ENCODE measurements around the gene SUGP2. TPM values are rescaled to one million over a fixed set of nuclear protein-coding genes. Genes with fewer than 3 reads are reported as not detected.

SUGP2 gene
- total and polyA plus RNA-seq, 2 experiments from 2014 or later, result 102 to 109 TPM

DNA sequence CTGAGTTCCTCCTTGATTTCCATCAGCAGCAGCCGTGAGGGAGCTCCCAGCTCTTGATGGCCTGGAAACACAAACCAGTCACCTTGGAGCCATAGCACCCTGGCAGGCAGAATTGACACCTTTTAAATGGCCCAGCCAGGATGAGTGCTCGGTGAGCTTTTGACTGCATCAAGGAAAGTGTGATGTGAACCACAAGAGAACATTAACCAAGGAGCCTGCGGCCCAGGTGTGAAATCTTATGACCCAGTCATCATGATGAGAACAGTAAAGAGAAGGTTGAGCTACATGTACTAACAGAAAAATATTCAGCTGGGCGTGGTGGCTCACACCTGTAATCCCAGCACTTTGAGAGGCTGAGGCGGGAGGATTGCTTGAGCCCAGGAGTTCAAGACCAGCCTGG lies 22.8 kb downstream of the SUGP2 start:
- Histone ChIP-seq H3K9me2 (ENCODE audit: insufficient read depth) (no peaks in the 10 kb centered on the region), H3K4me2 (no peak overlapping the region), H3K36me3 (ENCODE audit: insufficient read depth) (peaks cover 56% of the 10 kb centered on the region), H4K20me1 (replicated peaks; ENCODE audit: insufficient read depth) (peaks cover 22% of the 10 kb centered on the region), H3K79me2 (replicated peaks; ENCODE audit: insufficient read depth) (peaks cover 12% of the 10 kb centered on the region; the same call in 1 of the 2 replicates), H3K4me1 (ENCODE audit: insufficient read depth) (no peaks in the 10 kb centered on the region), H2AFZ (no peak overlapping the region), H3K27me3 (ENCODE audit: insufficient read depth) (no peaks in the 10 kb centered on the region), H3K4me3 (no peak overlapping the region), H3K27ac (ENCODE audit: low read depth) (no peak overlapping the region), H3F3A (replicated peaks; ENCODE audit: low read depth) (0 out of 2 replicates have a peak, but pooled peaks cover 10% of the 10 kb centered on the region)
- TF ChIP-seq REST (IDR thresholded peaks at IDR 0.05; ENCODE audit: unreplicated experiment), result no peak
- TF ChIP-seq NANOG (IDR thresholded peaks at IDR 0.05; ENCODE audit: borderline replicate concordance), result no peak
- TF ChIP-seq JUNB (IDR thresholded peaks at IDR 0.05; ENCODE audit: unreplicated experiment), result no peak
- TF ChIP-seq, protein P1, sequence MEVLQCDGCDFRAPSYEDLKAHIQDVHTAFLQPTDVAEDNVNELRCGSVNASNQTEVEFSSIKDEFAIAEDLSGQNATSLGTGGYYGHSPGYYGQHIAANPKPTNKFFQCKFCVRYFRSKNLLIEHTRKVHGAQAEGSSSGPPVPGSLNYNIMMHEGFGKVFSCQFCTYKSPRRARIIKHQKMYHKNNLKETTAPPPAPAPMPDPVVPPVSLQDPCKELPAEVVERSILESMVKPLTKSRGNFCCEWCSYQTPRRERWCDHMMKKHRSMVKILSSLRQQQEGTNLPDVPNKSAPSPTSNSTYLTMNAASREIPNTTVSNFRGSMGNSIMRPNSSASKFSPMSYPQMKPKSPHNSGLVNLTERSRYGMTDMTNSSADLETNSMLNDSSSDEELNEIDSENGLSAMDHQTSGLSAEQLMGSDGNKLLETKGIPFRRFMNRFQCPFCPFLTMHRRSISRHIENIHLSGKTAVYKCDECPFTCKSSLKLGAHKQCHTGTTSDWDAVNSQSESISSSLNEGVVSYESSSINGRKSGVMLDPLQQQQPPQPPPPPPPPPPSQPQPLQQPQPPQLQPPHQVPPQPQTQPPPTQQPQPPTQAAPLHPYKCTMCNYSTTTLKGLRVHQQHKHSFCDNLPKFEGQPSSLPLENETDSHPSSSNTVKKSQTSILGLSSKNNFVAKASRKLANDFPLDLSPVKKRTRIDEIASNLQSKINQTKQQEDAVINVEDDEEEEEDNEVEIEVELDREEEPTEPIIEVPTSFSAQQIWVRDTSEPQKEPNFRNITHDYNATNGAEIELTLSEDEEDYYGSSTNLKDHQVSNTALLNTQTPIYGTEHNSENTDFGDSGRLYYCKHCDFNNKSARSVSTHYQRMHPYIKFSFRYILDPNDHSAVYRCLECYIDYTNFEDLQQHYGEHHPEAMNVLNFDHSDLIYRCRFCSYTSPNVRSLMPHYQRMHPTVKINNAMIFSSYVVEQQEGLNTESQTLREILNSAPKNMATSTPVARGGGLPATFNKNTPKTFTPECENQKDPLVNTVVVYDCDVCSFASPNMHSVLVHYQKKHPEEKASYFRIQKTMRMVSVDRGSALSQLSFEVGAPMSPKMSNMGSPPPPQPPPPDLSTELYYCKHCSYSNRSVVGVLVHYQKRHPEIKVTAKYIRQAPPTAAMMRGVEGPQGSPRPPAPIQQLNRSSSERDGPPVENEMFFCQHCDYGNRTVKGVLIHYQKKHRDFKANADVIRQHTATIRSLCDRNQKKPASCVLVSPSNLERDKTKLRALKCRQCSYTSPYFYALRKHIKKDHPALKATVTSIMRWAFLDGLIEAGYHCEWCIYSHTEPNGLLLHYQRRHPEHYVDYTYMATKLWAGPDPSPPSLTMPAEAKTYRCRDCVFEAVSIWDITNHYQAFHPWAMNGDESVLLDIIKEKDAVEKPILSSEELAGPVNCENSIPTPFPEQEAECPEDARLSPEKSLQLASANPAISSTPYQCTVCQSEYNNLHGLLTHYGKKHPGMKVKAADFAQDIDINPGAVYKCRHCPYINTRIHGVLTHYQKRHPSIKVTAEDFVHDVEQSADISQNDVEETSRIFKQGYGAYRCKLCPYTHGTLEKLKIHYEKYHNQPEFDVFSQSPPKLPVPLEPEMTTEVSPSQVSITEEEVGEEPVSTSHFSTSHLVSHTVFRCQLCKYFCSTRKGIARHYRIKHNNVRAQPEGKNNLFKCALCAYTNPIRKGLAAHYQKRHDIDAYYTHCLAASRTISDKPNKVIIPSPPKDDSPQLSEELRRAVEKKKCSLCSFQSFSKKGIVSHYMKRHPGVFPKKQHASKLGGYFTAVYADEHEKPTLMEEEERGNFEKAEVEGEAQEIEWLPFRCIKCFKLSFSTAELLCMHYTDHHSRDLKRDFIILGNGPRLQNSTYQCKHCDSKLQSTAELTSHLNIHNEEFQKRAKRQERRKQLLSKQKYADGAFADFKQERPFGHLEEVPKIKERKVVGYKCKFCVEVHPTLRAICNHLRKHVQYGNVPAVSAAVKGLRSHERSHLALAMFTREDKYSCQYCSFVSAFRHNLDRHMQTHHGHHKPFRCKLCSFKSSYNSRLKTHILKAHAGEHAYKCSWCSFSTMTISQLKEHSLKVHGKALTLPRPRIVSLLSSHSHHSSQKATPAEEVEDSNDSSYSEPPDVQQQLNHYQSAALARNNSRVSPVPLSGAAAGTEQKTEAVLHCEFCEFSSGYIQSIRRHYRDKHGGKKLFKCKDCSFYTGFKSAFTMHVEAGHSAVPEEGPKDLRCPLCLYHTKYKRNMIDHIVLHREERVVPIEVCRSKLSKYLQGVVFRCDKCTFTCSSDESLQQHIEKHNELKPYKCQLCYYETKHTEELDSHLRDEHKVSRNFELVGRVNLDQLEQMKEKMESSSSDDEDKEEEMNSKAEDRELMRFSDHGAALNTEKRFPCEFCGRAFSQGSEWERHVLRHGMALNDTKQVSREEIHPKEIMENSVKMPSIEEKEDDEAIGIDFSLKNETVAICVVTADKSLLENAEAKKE (CRISPR knock-in tag; IDR thresholded peaks at IDR 0.05), result no peak
- TF ChIP-seq, protein P2, sequence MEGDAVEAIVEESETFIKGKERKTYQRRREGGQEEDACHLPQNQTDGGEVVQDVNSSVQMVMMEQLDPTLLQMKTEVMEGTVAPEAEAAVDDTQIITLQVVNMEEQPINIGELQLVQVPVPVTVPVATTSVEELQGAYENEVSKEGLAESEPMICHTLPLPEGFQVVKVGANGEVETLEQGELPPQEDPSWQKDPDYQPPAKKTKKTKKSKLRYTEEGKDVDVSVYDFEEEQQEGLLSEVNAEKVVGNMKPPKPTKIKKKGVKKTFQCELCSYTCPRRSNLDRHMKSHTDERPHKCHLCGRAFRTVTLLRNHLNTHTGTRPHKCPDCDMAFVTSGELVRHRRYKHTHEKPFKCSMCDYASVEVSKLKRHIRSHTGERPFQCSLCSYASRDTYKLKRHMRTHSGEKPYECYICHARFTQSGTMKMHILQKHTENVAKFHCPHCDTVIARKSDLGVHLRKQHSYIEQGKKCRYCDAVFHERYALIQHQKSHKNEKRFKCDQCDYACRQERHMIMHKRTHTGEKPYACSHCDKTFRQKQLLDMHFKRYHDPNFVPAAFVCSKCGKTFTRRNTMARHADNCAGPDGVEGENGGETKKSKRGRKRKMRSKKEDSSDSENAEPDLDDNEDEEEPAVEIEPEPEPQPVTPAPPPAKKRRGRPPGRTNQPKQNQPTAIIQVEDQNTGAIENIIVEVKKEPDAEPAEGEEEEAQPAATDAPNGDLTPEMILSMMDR (conservative IDR thresholded peaks at IDR 0.05; ENCODE audit: low read depth in 2 of 2), result no peak
- no peak for TF ChIP-seq ETS1 (IDR thresholded peaks at IDR 0.05)
- no peak for TF ChIP-seq CREB1 (CRISPR knock-in tag; IDR thresholded peaks at IDR 0.05; ENCODE audit: low read depth)
- no peak for TF ChIP-seq EZH2 (IDR thresholded peaks at IDR 0.05; ENCODE audit: low read depth, unreplicated experiment)
- no peak for TF ChIP-seq POLR2AphosphoS5 (IDR thresholded peaks at IDR 0.05; ENCODE audit: low read depth)
- TF ChIP-seq ZNF114 (CRISPR knock-in tag; IDR thresholded peaks at IDR 0.05), result no peak
- TF ChIP-seq STAT1 (IDR thresholded peaks at IDR 0.05; ENCODE audit: unreplicated experiment), result no peak
- no peak for TF ChIP-seq EZH2phosphoT487 (IDR thresholded peaks at IDR 0.05; ENCODE audit: unreplicated experiment)
- no peak for TF ChIP-seq ZNF331 (CRISPR knock-in tag; IDR thresholded peaks at IDR 0.05; ENCODE audit: low read depth)
- DNase-seq (ENCODE audit: low spot score), result no peak
- H3K4me1 Mint-ChIP-seq, result no peaks in the 10 kb centered on the region
- H3K4me3 Mint-ChIP-seq, result no peak overlapping the region
- no peak overlapping the region for H3K27ac Mint-ChIP-seq
- no peaks in the 10 kb centered on the region for H3K9me3 Mint-ChIP-seq
- H3K36me3 Mint-ChIP-seq (ENCODE audit: low read depth), result peaks cover 73% of the 10 kb centered on the region
- H3K27me3 Mint-ChIP-seq (ENCODE audit: insufficient read depth, low read depth, poor library complexity), result peaks cover 2% of the 10 kb centered on the region
- no peak for ATAC-seq

Measured in GM23338 (cell line).